DMS153 treated with DMSO at 0.1 percent for 48 hours (cell line): Measurements from ENCODE around the gene MOK.
A peak's percentile ranks its signal among the peaks of the same experiment; 100 is the strongest.

Experiments
- DNase-seq: peaks from one replicate; lab custom pipeline; 2025; ENCODE audit not compliant: unreplicated experiment; lab: John Stamatoyannopoulos, UW

MOK gene

GRCh38 chr14:102226356-102227125 is 78.4 kb downstream of the MOK start:
- no peak for DNase-seq

- DNase-seq = no peak
Observed at GRCh38 chr14:102225936-102226335, 79.0 kb downstream of the MOK start.

GRCh38 chr14:102225386-102225785 is 79.6 kb downstream of the MOK start:
- DNase-seq = no peak

GRCh38 chr14:102223682-102224081 is 81.3 kb downstream of the MOK start:
- no peak for DNase-seq

GRCh38 chr14:102222751-102223150 is 82.2 kb downstream of the MOK start:
- DNase-seq = no peak

- no peak for DNase-seq
Observed at GRCh38 chr14:102222009-102222575, 82.9 kb downstream of the MOK start.

GRCh38 chr14:102221026-102221425 is 83.9 kb downstream of the MOK start:
- DNase-seq = no peak

- no peak for DNase-seq
Observed at GRCh38 chr14:102220031-102220430, 84.9 kb downstream of the MOK start.

GRCh38 chr14:102219316-102219715 is 85.6 kb downstream of the MOK start:
- no peak for DNase-seq

- no peak for DNase-seq
Observed at GRCh38 chr14:102218688-102219087, 86.3 kb downstream of the MOK start.

- DNase-seq = no peak
Observed at GRCh38 chr14:102217987-102218421, 87.0 kb downstream of the MOK start.

- no peak for DNase-seq
Observed at GRCh38 chr14:102217399-102217798, 87.6 kb downstream of the MOK start.

- peak; percentile 2 for DNase-seq
Observed at GRCh38 chr14:102215576-102216250, 89.3 kb downstream of the MOK start.

GRCh38 chr14:102215071-102215470 is 89.9 kb downstream of the MOK start:
- no peak for DNase-seq

- no peak for DNase-seq
Observed at GRCh38 chr14:102213984-102214658, 90.8 kb downstream of the MOK start.

- no peak for DNase-seq
Observed at GRCh38 chr14:102213470-102213869, 91.5 kb downstream of the MOK start.

- DNase-seq = no peak
Observed at GRCh38 chr14:102212845-102213244, 92.1 kb downstream of the MOK start.

- DNase-seq = no peak
Observed at GRCh38 chr14:102212356-102212755, 92.6 kb downstream of the MOK start.

GRCh38 chr14:102211240-102211639 is 93.7 kb downstream of the MOK start:
- DNase-seq = no peak

- no peak for DNase-seq
Observed at GRCh38 chr14:102210421-102211042, 94.4 kb downstream of the MOK start.
